Activated naive CD8-positive, alpha-beta T cell (primary cell): ENCODE measurements around the gene TCEA3.
"Not testable (repeated sequence)": the region's sequence is repeated elsewhere in the genome, so short reads cannot be mapped to it uniquely, and the experiment has no call there.

Experiments used
- H3K27ac Mint-ChIP-seq: one replicate; pipeline ENCODE4 v1.8.0; 2021; ENCODE audit warnings: mixed read lengths
- H3K27me3 Mint-ChIP-seq: one replicate; pipeline ENCODE4 v1.8.0; 2021; ENCODE audit warnings: mixed read lengths
- H3K36me3 Mint-ChIP-seq: one replicate; pipeline ENCODE4 v1.8.0; 2021; ENCODE audit warnings: mixed read lengths
- H3K4me1 Mint-ChIP-seq: one replicate; pipeline ENCODE4 v1.8.0; 2021; ENCODE audit warnings: low read depth, mixed read lengths
- H3K4me3 Mint-ChIP-seq: one replicate; pipeline ENCODE4 v1.8.0; 2021; ENCODE audit warnings: mild to moderate bottlenecking, mixed read lengths
- H3K9me3 Mint-ChIP-seq: one replicate; pipeline ENCODE4 v1.8.0; 2021; ENCODE audit warnings: low read depth, mixed read lengths

Gene TCEA3

GRCh38 chr1:23380719-23381118 is 43.8 kb downstream of the TCEA3 start:
- no peaks in the 10 kb centered on the region for H3K27me3 Mint-ChIP-seq
- H3K36me3 Mint-ChIP-seq, result no peaks in the 10 kb centered on the region
- no peaks in the 10 kb centered on the region for H3K9me3 Mint-ChIP-seq
- H3K27ac Mint-ChIP-seq, result no peak overlapping the region
- H3K4me1 Mint-ChIP-seq, result no peaks in the 10 kb centered on the region
- H3K4me3 Mint-ChIP-seq, result no peak overlapping the region

DNA sequence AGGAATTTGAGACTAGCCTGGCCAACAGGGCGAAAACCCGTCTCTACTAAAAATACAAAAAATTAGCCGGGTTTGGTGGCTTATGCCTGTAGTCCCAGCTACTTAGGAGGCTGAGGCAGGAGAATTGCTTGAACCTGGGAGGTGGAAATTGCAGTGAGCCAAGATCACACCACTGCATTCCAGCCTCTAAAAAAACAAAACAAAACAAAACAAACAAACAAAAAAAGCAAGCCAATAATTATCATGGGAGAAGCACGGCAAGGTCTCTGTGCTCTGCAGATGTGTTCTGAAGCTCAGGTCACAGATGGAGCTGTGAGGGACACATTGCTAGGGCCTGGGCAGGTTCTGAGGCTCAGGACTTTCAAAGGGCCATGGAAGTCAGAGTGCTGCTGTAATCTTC is 44.3 kb downstream of the TCEA3 start:
- H3K27ac Mint-ChIP-seq, H3K9me3 Mint-ChIP-seq, H3K4me3 Mint-ChIP-seq, H3K36me3 Mint-ChIP-seq, H3K27me3 Mint-ChIP-seq, H3K4me1 Mint-ChIP-seq: not testable (repeated sequence)

- no peaks in the 10 kb centered on the region for H3K27me3 Mint-ChIP-seq
- H3K27ac Mint-ChIP-seq, result no peak overlapping the region
- H3K4me1 Mint-ChIP-seq, result no peaks in the 10 kb centered on the region
- H3K36me3 Mint-ChIP-seq, result no peaks in the 10 kb centered on the region
- no peaks in the 10 kb centered on the region for H3K9me3 Mint-ChIP-seq
- no peak overlapping the region for H3K4me3 Mint-ChIP-seq
These were observed 47.4 kb downstream of the TCEA3 start for GRCh38 chr1:23376890-23377811.

DNA sequence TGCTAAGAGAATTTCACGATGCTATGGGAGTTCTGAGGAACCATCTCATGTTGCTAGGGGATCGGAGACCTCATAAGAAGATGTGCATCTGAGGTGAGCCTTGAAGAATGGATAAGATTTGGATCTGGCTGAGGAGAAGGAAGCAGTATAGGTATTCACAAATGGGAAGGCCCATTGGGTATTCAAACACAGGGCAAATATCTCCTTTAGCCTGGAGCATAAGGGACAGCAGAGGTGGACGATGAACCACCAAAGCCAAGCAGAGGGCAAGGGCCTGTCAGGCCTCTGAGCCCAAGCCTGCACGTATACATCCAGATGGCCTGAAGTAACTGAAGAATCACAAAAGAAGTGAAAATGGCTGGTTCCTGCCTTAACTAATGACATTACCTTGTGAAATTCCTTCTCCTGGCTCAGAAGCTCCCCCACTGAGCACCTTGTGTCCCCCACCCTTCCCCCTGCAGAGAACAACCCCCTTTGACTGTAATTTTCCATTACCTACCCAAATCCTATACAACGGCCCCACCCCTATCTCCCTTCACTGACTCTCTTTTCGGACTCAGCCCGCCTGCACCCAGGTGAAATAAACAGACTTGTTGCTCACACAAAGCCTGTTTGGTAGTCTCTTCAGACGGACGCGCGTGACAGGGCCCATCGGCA is 50.3 kb downstream of the TCEA3 start:
- H3K4me3 Mint-ChIP-seq, H3K27ac Mint-ChIP-seq, H3K27me3 Mint-ChIP-seq, H3K9me3 Mint-ChIP-seq, H3K36me3 Mint-ChIP-seq: not testable (repeated sequence)
- H3K4me1 Mint-ChIP-seq, result peaks cover 14% of the 10 kb centered on the region

DNA sequence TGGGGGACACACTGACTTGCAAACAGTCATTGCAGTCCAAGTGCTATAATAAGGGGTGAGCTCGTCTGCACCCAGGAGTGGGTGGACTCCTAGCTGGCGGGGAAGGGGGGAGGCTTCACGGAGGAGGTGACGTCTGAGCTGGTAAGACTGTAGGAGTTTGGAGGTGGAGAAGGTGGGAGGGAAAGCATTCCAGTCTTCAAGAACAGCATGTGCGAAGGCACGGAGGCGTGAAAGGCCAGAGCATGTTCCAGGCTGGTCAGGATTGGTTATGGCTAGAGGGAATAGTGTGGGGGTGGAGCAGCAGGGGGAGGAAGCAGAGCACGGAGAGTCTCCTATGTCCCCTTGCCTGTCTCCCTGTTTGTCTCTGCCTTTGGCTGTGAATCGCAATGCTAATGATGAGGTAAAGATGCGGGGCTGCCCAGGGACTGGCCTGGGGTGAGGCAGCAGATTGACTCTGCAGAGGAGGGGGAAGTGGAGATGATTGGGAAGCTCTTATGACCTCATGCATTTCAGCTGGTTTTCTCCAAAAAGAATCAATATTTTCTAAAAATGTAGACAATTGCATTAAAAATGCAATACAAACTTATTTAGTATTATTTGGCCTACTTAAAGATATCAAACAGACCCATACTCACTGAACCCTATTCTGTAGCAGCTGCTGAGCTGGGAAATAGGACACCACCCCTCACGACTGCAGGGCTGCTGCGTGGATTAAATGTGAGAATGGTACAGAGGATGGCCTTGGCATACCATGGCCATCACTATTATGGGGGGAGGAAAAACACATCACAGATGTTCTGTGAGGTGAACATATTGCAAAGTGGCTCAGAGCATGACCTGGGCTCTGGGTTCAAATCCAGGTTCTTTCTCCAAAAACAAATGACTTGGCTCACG is 52.3 kb downstream of the TCEA3 start:
- Mint-ChIP-seq H3K4me1 (peaks cover 21% of the 10 kb centered on the region), H3K4me3 (no peak overlapping the region), H3K27ac (no peak overlapping the region), H3K9me3 (no peaks in the 10 kb centered on the region), H3K27me3 (no peaks in the 10 kb centered on the region), H3K36me3 (peaks cover 2% of the 10 kb centered on the region)

- Mint-ChIP-seq H3K4me1 (peaks cover 34% of the 10 kb centered on the region), H3K36me3 (peaks cover 7% of the 10 kb centered on the region), H3K4me3 (no peak overlapping the region), H3K9me3 (no peaks in the 10 kb centered on the region), H3K27me3 (no peaks in the 10 kb centered on the region), H3K27ac (no peak overlapping the region)
These were observed 53.6 kb downstream of the TCEA3 start for GRCh38 chr1:23370709-23371584.

DNA sequence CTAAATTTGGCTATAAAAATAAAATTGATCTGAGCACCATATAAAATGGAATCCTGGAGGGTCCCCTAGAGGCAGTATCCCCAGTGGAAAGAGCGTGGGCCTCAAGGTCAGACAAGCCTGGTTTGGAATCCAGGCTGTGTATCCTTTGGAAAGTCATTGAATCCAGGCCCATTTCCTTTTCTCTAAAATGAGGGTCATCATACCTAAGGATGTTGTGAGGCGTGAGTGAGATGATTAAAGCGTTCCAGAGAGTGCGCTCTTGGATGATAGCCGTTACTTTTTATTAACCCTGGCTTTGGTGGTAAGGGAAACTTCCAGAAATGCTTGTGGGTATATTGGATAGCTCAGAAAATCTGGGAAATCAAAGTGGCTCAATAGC is 54.2 kb downstream of the TCEA3 start:
- peak overlapping the region; percentile 90 for H3K4me3 Mint-ChIP-seq
- no peaks in the 10 kb centered on the region for H3K9me3 Mint-ChIP-seq
- H3K4me1 Mint-ChIP-seq, result peaks cover 35% of the 10 kb centered on the region
- no peaks in the 10 kb centered on the region for H3K27me3 Mint-ChIP-seq
- H3K36me3 Mint-ChIP-seq, result peaks cover 9% of the 10 kb centered on the region
- no peak overlapping the region for H3K27ac Mint-ChIP-seq

DNA sequence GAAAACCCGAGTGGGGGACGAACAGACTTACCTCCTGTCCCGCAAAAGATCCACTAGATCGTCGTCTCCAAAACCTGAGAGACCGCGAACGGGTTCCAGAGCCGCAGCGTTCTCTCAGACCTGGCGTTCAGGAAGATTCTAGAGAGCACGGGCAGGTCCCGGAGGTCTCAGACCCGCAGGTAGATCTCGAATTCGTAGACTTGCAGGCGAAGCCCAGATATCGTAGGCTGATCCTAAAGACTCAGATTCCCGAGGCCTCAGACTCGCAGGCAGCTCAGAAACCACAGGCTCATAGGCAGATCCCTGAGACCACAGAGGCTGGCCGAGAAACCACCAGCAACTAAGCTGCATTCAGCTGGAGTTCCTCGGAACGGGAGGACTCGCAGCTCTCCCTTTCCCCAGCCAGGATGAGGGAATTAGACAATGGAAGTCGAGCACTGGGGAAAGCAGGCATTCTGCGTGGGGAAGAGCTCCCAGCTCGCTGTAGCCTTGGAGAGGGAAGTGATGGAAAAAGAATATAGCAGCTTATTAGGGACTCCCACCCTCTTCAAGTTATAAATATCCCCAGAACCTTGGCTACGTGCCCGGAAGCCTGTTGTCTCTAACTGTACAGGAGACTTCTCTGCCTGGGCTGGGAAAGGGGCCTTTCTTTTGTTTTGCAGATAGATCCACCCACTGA is 55.1 kb downstream of the TCEA3 start, which contains the start of gene ZNF436:
Gene ZNF436, minus strand, starts transcription at position 502 of the 679 bp plus-strand sequence. CDS start 1,831 bp downstream, outside the sequence.
- Mint-ChIP-seq H3K36me3 (peaks cover 12% of the 10 kb centered on the region), H3K27ac (peak within 1 kb of the TSS; percentile 92), H3K4me1 (peaks cover 35% of the 10 kb centered on the region), H3K27me3 (no peaks in the 10 kb centered on the region), H3K4me3 (peak within 1 kb of the TSS; percentile 90), H3K9me3 (no peaks in the 10 kb centered on the region)

DNA sequence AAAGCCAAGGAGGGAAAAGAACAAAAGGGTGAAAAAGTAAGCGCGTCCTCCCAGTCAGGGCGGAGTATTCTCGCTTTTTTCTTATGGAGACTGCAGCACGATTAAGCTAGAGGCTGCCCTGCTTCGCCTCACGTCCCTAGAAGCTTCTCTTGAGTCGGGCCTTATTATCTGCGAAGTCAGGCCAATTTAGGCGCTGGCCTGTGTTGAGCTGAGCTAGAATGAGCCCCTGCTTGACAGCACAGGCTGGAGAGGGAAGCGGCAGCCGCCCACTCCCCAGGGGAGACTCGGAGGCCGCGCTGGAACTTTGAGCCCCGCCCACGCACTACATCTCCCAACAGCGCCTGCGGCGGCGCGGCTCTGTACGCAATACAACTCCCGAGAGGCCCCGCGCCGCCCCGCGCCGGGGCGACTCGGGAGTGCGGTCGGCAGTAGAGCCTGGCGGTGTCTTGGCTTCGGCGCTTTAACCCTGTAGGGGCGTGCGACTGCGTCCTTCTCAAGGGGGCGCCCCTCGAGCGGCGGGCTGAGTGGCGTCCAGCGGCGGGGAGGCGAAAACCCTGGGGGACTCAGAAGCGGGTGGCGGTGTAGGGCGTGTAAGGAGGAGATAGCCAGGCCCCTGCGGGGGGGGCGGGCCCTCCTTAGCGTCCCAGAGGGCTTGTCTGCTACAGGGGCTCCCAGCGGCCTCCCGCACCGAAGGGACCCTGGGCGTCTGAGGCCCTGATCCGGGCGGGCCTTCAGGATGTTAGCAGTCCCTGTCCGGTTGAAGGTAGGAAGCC is 55.8 kb downstream of the TCEA3 start:
- peaks cover 13% of the 10 kb centered on the region for H3K36me3 Mint-ChIP-seq
- peaks cover 35% of the 10 kb centered on the region for H3K4me1 Mint-ChIP-seq

DNA sequence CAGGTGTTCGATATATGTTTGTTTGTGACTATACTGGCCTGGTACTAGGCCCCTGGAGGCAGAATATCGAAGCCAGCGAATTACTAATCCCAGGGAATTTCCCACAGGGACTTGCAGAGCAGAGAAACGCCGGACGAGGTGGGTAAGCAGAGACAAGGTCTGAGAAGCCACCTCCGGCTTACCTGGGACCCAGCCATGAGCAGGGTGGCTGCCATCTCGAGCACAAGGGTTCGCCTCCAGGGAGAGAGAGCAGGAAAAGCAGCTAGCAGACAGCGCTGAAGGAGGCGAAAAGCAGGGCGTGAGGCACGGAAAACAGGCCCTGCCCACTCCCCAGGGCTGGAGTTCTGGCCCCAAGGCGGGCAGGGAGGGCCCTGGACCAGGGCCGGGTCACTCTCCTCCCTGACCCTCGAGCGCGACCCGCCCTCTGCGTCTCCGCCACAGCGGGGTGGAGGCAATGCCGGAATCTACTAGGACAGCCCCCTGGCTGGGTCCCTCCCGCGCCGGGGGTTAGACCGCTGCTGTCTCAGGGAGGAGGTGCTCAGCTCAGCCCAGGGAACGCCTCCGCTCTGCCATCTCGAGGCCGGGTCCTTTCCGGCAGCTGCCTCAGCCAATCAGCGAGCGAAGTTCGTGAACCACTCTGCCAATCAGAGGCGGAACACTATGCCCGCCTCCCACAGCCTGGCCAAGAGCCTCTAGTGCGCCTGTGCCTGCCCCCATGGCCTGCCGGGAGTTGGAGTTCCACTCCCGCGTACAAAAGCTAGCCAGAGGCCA is 56.6 kb downstream of the TCEA3 start:
- Mint-ChIP-seq H3K4me3 (peak overlapping the region; percentile 90), H3K4me1 (peaks cover 35% of the 10 kb centered on the region), H3K9me3 (peaks cover 1% of the 10 kb centered on the region), H3K36me3 (peaks cover 18% of the 10 kb centered on the region), H3K27me3 (no peaks in the 10 kb centered on the region), H3K27ac (peak overlapping the region; percentile 92)

More for the DNA sequence above, 55.8 kb downstream of the TCEA3 start:
- Mint-ChIP-seq H3K27me3 (no peaks in the 10 kb centered on the region), H3K4me3 (peak overlapping the region; percentile 90), H3K9me3 (no peaks in the 10 kb centered on the region), H3K27ac (peak overlapping the region; percentile 92)

- peaks cover 35% of the 10 kb centered on the region for H3K4me1 Mint-ChIP-seq
- no peaks in the 10 kb centered on the region for H3K27me3 Mint-ChIP-seq
- peaks cover 5% of the 10 kb centered on the region for H3K9me3 Mint-ChIP-seq
- peak overlapping the region; percentile 90 for H3K4me3 Mint-ChIP-seq
- peaks cover 23% of the 10 kb centered on the region for H3K36me3 Mint-ChIP-seq
- H3K27ac Mint-ChIP-seq, result peak overlapping the region; percentile 89
These were observed 57.1 kb downstream of the TCEA3 start for GRCh38 chr1:23367451-23367790.

- peaks cover 27% of the 10 kb centered on the region for H3K36me3 Mint-ChIP-seq
- no peaks in the 10 kb centered on the region for H3K27me3 Mint-ChIP-seq
- H3K4me3 Mint-ChIP-seq, result peak overlapping the region; percentile 90
- no peak overlapping the region for H3K27ac Mint-ChIP-seq
- peaks cover 33% of the 10 kb centered on the region for H3K4me1 Mint-ChIP-seq
- peaks cover 7% of the 10 kb centered on the region for H3K9me3 Mint-ChIP-seq
These were observed 58.0 kb downstream of the TCEA3 start for GRCh38 chr1:23366598-23366997.
